ENCODE measurements around the gene TSC22D4. TPM values are rescaled to one million over a fixed set of nuclear protein-coding genes. Genes with fewer than 3 reads are reported as not detected.

TSC22D4 gene
- total and polyA plus RNA-seq, 9 of the 15 experiments (the other 6 are each of a cell fraction or from before 2014, with no cell fraction given): 0.37 to 107 (median 28.7) TPM

DNA sequence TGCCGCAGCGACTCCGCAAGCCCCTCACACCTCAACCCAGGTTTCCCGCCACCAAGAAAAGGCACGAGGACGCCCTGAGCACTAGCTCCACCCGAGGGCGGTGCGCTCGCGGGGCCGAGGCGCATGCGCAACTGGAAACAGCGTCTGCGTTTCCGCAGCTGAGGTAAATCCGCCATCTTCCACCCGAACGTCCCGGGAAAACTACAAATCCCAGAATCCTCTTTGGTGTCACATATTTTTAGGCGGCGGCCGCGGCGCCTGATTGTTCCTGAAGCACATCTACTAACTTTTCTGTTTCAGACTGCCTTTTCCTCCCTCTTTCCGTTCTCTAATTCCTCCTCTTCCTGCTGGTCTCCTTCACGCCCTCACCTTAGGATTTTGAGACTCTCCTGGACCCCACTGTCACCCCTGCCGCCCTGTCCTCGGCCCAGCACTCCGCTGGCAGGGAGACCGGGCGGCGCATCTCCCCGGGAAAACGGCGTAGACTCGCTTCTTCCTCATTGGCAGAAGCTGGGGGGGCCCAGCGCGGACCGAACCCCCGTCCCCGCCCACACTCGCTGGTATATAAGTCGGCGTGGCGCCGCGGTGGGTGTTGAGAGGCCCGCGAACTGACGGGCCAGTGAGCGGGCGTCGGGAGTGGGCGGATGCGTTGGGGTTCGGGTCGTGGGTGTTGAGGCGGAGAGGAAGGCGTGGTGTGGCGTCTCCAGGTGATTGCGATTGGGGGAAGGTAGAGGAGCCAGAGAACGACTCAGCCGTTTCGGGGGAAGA is 50.6 kb downstream of the TSC22D4 start, which contains the start of gene ZCWPW1 (continued):
- peak; percentile 34 for TF ChIP-seq RBBP5 (IDR thresholded peaks at IDR 0.05; ENCODE audit: borderline replicate concordance, insufficient read depth, low read length, poor library complexity, severe bottlenecking)
- TF ChIP-seq NR4A1 (CRISPR knock-in tag; IDR thresholded peaks at IDR 0.05): no peak
- no peak; the same call in 1 of the 2 replicates for TF ChIP-seq NR4A1 (tag; IDR thresholded peaks at IDR 0.05)
- TF ChIP-seq, protein P1, sequence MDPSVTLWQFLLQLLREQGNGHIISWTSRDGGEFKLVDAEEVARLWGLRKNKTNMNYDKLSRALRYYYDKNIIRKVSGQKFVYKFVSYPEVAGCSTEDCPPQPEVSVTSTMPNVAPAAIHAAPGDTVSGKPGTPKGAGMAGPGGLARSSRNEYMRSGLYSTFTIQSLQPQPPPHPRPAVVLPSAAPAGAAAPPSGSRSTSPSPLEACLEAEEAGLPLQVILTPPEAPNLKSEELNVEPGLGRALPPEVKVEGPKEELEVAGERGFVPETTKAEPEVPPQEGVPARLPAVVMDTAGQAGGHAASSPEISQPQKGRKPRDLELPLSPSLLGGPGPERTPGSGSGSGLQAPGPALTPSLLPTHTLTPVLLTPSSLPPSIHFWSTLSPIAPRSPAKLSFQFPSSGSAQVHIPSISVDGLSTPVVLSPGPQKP (CRISPR knock-in tag; IDR thresholded peaks at IDR 0.05): no peak
- no peak for TF ChIP-seq YBX1 (IDR thresholded peaks at IDR 0.05)
- TF ChIP-seq CSDE1 (IDR thresholded peaks at IDR 0.05): peak in 1 of 2 experiments; percentile 92; a peak in 2 of 4 replicates
- TF ChIP-seq, protein P2, sequence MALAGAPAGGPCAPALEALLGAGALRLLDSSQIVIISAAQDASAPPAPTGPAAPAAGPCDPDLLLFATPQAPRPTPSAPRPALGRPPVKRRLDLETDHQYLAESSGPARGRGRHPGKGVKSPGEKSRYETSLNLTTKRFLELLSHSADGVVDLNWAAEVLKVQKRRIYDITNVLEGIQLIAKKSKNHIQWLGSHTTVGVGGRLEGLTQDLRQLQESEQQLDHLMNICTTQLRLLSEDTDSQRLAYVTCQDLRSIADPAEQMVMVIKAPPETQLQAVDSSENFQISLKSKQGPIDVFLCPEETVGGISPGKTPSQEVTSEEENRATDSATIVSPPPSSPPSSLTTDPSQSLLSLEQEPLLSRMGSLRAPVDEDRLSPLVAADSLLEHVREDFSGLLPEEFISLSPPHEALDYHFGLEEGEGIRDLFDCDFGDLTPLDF (CRISPR knock-in tag; IDR thresholded peaks at IDR 0.05): peak; percentile 97
- peak; percentile 77 for TF ChIP-seq CREM (IDR thresholded peaks at IDR 0.05; ENCODE audit: low read depth)
- TF ChIP-seq ZNF197 (CRISPR knock-in tag; IDR thresholded peaks at IDR 0.05; ENCODE audit: low read depth): no peak
- TF ChIP-seq, protein P3, sequence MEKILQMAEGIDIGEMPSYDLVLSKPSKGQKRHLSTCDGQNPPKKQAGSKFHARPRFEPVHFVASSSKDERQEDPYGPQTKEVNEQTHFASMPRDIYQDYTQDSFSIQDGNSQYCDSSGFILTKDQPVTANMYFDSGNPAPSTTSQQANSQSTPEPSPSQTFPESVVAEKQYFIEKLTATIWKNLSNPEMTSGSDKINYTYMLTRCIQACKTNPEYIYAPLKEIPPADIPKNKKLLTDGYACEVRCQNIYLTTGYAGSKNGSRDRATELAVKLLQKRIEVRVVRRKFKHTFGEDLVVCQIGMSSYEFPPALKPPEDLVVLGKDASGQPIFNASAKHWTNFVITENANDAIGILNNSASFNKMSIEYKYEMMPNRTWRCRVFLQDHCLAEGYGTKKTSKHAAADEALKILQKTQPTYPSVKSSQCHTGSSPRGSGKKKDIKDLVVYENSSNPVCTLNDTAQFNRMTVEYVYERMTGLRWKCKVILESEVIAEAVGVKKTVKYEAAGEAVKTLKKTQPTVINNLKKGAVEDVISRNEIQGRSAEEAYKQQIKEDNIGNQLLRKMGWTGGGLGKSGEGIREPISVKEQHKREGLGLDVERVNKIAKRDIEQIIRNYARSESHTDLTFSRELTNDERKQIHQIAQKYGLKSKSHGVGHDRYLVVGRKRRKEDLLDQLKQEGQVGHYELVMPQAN (IDR thresholded peaks at IDR 0.05; ENCODE audit: borderline replicate concordance): peak; percentile 93
- TF ChIP-seq, protein P4, sequence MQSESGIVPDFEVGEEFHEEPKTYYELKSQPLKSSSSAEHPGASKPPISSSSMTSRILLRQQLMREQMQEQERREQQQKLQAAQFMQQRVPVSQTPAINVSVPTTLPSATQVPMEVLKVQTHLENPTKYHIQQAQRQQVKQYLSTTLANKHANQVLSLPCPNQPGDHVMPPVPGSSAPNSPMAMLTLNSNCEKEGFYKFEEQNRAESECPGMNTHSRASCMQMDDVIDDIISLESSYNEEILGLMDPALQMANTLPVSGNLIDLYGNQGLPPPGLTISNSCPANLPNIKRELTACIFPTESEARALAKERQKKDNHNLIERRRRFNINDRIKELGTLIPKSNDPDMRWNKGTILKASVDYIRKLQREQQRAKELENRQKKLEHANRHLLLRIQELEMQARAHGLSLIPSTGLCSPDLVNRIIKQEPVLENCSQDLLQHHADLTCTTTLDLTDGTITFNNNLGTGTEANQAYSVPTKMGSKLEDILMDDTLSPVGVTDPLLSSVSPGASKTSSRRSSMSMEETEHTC (IDR thresholded peaks at IDR 0.05): peak; percentile 47; the same call in 1 of the 2 replicates
- TF ChIP-seq, protein P5, sequence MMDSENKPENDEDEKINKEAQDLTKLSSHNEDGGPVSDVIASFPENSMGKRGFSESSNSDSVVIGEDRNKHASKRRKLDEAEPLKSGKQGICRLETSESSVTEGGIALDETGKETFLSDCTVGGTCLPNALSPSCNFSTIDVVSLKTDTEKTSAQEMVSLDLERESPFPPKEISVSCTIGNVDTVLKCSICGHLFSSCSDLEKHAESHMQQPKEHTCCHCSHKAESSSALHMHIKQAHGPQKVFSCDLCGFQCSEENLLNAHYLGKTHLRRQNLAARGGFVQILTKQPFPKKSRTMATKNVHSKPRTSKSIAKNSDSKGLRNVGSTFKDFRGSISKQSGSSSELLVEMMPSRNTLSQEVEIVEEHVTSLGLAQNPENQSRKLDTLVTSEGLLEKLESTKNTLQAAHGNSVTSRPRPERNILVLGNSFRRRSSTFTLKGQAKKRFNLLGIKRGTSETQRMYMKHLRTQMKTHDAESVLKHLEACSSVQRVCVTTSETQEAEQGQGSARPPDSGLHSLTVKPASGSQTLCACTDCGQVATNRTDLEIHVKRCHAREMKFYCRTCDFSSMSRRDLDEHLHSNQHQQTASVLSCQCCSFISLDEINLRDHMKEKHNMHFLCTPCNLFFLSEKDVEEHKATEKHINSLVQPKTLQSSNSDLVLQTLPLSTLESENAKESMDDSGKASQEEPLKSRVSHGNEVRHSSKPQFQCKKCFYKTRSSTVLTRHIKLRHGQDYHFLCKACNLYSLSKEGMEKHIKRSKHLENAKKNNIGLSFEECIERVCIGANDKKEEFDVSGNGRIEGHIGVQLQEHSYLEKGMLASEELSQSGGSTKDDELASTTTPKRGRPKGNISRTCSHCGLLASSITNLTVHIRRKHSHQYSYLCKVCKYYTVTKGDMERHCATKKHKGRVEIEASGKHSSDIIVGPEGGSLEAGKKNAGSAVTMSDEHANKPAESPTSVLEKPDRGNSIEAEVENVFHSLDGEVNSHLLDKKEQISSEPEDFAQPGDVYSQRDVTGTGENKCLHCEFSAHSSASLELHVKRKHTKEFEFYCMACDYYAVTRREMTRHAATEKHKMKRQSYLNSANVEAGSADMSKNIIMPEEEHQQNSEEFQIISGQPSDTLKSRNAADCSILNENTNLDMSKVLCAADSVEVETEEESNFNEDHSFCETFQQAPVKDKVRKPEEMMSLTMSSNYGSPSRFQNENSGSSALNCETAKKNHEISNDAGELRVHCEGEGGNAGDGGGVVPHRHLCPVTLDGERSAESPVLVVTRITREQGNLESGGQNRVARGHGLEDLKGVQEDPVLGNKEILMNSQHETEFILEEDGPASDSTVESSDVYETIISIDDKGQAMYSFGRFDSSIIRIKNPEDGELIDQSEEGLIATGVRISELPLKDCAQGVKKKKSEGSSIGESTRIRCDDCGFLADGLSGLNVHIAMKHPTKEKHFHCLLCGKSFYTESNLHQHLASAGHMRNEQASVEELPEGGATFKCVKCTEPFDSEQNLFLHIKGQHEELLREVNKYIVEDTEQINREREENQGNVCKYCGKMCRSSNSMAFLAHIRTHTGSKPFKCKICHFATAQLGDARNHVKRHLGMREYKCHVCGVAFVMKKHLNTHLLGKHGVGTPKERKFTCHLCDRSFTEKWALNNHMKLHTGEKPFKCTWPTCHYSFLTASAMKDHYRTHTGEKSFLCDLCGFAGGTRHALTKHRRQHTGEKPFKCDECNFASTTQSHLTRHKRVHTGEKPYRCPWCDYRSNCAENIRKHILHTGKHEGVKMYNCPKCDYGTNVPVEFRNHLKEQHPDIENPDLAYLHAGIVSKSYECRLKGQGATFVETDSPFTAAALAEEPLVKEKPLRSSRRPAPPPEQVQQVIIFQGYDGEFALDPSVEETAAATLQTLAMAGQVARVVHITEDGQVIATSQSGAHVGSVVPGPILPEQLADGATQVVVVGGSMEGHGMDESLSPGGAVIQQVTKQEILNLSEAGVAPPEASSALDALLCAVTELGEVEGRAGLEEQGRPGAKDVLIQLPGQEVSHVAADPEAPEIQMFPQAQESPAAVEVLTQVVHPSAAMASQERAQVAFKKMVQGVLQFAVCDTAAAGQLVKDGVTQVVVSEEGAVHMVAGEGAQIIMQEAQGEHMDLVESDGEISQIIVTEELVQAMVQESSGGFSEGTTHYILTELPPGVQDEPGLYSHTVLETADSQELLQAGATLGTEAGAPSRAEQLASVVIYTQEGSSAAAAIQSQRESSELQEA (IDR thresholded peaks at IDR 0.05; ENCODE audit: low read depth): peak; percentile 38; the same call in 1 of the 2 replicates

Data from K562 (cell line).